GM12891 (cell line): ENCODE data around the gene SPIN1.
"Not testable (repeated sequence)": the region's sequence is repeated elsewhere in the genome, so short reads cannot be mapped to it uniquely, and the experiment has no call there.

Source experiments
- POLR2AphosphoS5 ChIP-seq: IDR thresholded peaks from 2 replicates; pipeline ENCODE4 v1.6.1; 2011; ENCODE audit warnings: low read depth, low read length, control low read depth
- TAF1 ChIP-seq: IDR thresholded peaks from 2 replicates; pipeline ENCODE4 v1.6.1; 2011; ENCODE audit warnings: low read depth, low read length, control low read depth

- not testable (repeated sequence) for TF ChIP-seq POLR2AphosphoS5, TAF1
Measured at GRCh38 chr9:88386137-88386536, 2.1 kb upstream of the SPIN1 start.
